GM19438 (cell line): ENCODE measurements around the gene ARHGEF1.

ENCODE experiments used
- ATAC-seq: cut with Tn5 transposase; IDR thresholded peaks from one replicate; pipeline ENCODE4 v1.9.1; 2021; ENCODE audit warnings: low read depth; ENCODE audit not compliant: unreplicated experiment

ARHGEF1 gene, protein sequence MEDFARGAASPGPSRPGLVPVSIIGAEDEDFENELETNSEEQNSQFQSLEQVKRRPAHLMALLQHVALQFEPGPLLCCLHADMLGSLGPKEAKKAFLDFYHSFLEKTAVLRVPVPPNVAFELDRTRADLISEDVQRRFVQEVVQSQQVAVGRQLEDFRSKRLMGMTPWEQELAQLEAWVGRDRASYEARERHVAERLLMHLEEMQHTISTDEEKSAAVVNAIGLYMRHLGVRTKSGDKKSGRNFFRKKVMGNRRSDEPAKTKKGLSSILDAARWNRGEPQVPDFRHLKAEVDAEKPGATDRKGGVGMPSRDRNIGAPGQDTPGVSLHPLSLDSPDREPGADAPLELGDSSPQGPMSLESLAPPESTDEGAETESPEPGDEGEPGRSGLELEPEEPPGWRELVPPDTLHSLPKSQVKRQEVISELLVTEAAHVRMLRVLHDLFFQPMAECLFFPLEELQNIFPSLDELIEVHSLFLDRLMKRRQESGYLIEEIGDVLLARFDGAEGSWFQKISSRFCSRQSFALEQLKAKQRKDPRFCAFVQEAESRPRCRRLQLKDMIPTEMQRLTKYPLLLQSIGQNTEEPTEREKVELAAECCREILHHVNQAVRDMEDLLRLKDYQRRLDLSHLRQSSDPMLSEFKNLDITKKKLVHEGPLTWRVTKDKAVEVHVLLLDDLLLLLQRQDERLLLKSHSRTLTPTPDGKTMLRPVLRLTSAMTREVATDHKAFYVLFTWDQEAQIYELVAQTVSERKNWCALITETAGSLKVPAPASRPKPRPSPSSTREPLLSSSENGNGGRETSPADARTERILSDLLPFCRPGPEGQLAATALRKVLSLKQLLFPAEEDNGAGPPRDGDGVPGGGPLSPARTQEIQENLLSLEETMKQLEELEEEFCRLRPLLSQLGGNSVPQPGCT

DNA sequence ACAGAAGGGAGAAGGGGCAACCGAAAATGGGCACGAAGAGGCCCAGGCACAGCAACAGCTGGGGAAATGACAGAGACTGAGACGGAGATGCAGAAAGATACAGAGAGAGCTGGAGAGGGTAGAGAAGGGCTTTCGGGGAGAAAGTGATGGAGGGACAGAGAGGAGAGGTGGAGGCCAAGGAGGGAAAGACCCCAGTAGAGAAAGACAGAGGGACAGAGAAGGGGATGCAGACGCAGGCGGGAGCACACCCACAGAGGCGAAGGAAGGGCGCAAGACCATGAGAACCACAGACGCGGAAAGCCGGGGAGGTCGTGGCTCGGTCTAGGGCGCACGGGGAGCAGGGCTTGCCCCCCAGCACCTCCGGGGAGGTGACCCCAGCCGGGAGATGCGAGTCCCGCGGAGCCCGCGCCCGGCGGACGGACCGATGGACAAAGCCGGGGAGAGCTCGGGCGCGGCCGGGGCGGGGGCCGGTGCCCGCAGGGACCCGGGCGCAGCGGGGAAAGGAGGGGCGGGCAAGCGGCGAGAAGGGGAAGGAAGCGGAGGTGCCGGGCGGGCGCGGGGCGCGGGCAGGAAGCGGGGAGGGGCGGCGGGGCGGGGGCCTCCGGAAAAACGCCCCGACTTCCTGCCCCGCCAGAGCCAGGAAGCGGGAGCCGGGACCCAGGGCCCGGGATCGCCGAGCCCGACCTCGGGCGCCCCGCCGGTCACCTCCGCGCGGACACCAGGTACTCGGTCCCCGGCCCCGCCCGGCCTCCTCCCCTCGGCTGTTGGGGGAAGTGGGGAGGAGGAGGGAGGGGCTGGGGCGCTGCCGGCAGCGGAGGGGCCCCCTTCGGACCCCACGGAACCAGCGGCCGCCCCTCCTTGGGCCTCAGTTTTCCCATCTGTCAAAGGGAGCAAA lies at the start of gene ARHGEF1:
TSS of gene ARHGEF1 (plus strand) at position 617 of the 895 bp plus-strand sequence. CDS start 4,899 bp downstream, outside the sequence.
- ATAC-seq = no peak

DNA sequence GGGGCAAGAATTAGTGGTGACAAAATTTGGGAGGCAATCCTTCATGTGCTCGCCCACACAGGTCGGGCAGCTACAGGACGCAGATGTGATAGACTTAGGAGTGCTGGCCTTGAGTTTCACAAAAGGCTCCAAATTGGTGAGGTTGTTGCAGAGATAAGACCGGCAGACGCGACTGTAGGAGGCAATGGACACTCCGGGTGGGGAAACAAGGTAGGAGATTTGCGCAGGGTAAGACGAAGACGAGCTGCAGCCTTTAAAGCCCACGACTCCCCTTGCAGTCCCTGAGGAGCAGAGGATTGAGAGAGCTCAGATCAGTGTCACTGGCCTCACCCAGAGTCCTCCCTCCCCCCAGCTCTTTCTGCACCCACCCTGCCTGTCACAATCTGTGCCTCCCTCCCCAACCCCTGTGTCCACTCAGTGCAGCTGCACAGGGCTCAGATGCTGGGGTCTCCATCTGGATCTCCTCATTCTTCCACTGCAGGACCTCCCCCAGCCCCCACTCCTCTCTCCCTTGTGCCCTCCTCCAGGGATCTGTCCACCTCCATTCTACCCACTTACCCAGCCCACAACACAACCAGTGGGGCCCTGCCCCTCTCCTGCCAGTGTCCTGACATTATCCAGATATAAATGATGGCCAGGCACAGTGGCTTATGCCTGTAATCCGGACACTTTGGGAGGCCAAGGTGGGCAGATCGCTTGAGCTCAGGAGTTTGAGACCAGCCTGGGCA lies 44.8 kb upstream of the ARHGEF1 start:
- no peak for ATAC-seq

DNA sequence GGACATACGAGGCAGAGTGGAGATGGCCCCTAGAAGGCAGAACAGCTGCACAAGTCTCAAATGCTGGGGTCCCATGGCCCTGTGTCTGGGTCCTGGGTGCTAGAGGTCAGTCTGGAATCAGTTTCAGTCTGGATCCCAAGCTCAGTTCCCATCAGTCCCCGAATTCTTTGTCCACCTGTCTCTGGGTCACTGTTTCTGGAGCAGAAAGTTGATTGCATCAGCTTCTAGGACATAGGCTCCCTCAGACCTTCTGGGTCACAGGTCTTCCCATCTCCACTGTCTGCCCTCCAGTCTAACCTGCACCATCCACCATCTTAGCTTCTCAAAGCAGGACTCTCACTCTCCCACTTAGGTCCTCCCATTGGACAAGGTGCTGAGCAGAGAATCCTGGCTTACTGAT lies 43.8 kb upstream of the ARHGEF1 start:
- no peak for ATAC-seq

DNA sequence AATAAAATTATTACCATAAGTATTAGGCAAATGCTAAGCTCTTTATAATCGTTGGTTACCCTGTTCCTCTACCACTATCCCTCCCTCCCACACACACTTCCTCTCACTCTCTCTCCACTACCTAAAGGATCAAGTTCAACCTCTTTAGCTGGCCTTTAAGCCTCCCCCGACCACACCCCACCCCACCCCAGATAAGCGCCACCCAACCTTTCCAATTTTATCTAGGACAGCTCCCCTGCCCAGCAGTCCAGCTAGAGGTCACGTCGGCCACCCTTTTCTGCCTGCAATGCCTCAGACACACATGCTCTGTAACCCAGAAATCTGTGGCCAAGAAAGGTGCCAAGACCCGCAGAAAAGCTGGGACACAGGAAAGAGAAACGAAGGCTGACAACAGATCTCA lies 39.6 kb upstream of the ARHGEF1 start:
- no peak for ATAC-seq

DNA sequence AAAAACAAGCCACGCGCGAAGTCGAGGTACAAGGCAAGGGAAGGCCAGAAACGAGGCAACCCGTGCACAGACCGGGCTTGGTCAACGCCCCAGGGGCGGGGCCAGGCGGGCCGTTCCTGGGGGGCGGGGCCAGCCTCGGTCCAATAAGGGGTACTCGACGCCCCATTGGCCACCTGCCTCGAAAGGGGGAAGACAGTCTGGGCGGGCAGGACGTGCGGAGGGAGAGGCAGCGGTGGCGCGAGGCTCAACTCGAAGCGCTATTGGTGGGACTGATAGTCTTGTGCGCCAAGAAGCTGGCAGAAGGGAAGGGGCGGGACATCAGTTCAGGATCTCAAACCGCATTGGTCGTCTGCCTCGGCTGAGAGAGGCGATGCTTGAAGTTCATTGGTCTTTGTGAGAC lies 38.4 kb upstream of the ARHGEF1 start, which contains the start of gene LYPD4:
TSS of gene LYPD4 (minus strand) at position 83 of the 400 bp plus-strand sequence. CDS start 5,398 bp downstream, outside the sequence.
- no peak for ATAC-seq

DNA sequence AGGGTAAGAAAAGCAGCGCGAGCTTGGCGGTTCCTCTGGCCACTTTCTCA lies 38.2 kb upstream of the ARHGEF1 start, which contains the start of gene DMRTC2:
TSS of gene DMRTC2 (plus strand) at position 42 of the 50 bp plus-strand sequence. CDS start 2,387 bp downstream, outside the sequence.
- no peak for ATAC-seq

DNA sequence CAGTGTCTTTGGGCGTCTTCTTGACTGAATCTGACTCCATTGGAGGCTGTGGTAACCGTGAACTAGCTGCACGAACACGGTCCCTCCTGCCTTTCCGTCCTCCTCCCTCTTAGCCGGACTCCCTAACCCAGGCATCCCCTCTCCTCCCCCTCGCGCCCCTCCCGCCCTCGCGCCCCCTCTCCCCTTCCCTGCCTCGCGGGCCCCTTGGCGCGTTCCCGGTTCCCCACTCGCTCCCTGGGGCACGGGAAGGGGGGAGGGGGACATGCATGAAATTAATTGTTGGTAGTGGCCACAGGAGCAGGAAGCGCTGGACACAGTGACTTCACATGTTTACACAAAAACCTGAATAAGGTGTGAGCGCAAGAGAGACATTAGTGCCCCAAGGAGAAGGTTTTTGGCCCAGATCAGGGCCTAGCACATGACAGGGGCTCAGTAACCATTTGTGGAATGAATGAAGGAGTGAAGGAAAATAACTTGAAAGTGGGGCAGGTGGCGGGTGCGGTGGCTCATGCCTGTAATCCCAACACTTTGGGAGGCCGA lies 37.9 kb upstream of the ARHGEF1 start:
- no peak for ATAC-seq

DNA sequence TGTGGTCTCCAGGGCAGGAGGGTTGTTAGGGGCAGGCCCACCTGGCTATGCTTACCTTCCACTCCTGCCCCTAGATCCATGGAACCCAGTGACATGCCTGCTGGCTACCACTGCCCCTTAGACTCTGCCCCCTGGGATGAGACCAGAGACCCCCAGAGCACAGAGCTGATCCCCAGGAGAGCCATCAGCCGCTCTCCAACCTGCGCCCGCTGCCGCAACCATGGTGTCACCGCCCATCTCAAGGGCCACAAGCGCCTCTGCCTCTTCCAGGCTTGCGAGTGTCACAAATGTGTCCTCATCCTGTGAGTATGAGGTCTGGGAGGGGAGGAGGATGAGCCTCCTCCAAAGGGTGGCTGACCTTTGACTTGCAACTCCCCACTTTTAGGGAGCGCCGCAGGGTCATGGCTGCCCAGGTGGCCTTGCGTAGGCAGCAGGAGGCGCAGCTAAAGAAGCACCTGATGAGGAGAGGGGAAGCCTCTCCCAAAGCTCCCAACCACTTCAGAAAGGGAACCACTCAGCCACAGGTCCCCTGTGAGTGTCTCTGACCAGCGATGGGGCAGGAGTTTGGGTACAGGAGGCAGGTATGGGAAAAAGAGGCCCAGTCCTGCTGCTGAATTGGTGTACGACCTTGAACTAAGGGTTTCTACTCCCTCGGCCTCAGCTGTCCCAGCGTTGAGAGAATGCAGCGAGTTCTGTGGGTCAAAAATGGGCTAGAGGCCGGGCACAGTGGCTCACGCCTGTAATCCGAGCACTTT lies 35.5 kb upstream of the ARHGEF1 start:
- no peak for ATAC-seq

DNA sequence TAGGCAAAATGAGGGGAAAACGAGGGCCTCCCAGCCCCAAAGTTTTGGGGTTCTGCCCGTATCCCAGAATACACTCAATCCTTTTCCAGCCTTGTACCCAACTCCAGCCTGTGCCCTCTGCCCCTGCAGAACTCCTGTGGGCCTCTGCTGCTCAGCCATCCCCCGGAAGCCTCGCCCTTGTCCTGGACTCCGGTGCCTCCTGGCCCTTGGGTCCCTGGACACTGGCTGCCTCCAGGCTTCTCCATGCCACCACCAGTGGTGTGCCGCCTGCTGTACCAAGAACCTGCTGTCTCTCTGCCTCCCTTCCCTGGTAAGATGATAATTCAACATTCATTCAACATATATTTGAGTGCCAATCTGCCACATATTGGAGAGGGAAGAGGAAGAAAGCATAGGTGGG lies 34.3 kb upstream of the ARHGEF1 start:
- ATAC-seq = no peak

DNA sequence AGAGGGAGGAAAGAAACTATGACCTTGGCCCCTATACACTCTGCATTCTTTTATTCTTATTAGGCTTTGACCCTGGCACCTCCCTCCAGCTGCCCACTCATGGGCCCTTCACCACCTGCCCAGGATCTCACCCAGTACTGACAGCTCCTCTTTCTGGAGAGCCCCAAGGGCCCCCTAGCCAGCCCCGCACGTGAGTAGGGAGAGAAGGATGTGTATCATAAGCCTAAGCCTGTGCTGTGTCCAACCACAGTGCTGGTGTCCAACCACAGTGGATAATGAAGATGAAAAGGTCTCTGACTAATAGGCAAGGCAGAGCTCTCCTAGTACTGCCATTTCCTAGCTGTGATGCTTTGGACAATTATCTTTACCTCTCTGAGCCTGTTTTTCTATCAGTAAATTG lies 33.9 kb upstream of the ARHGEF1 start:
- no peak for ATAC-seq

DNA sequence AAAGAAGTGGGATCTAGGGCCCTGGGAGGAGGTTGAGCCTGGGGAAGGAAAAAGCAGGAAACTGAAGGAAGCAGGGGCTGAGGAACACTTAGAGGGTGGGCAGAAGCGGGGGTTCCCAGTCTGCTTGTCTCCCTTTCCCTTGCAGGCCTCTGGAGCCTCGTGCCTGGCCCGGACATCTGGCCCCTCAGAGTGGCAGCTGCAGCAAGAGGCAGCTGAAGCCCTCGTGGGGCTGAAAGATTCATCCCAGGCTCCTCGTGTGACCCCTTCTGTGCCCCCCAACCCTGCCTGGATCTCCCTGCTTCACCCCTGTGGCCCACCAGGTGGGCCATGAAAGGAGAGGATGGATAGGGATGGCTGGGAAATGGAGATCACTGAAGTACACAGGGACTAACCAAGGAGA lies 32.6 kb upstream of the ARHGEF1 start:
- ATAC-seq = no peak

DNA sequence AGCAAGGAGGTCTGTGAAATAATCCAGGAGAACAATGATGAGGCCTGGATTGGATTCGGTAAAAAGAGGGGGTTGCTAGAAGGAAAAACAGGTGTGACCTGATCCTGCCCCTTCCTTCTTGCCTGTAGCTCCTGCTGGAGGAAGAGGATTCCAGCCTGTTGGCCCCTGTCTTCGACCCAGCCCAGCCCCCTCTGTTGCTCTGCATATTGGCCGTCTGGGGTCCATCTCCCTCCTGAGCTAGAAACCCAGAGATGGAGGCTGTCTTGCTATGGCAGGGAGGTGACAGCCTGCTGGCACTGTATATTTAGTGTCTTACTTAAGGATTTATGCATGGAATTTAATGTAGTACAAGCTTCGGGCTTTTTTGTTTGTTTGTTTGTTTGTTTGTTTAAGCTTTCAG lies 31.5 kb upstream of the ARHGEF1 start:
- no peak for ATAC-seq

DNA sequence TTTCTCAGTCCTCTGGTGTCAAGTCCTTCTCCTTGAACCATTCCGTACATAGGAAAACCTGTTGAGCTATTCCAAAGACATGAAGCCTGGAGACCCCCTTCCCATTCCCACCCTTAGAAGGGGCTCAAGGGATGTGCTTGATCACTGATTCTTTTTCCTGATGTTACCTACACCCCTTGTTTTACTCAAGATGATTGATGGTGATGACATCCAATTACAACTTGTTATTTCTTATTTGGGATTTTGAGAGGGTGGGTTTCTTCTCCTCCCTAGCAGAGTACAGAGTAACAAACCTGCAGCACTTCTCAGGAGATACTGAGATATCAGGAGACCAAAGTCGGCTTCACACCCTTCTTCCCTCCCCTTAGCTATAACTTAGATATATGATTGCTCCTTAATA lies 29.6 kb upstream of the ARHGEF1 start:
- no peak for ATAC-seq

DNA sequence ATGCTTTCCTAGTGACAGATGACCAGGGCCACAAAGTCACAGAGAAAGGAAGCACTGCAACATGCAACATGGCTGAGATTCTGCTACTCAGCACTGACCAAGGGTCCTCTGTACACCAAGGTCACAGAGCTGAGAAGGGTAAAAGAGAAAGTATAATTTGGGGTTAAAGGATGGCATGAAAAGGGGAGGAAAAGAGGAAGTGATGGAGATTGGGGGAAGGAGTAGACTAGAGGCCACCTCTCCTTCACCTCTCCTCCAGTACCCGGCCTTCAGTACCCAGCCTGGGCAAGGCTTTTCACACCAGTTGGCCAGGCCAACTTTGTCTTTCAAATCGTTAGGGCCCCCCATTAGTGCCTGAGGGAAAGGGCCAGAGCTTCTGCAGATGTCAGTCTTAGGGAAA lies 29.2 kb upstream of the ARHGEF1 start:
- no peak for ATAC-seq

DNA sequence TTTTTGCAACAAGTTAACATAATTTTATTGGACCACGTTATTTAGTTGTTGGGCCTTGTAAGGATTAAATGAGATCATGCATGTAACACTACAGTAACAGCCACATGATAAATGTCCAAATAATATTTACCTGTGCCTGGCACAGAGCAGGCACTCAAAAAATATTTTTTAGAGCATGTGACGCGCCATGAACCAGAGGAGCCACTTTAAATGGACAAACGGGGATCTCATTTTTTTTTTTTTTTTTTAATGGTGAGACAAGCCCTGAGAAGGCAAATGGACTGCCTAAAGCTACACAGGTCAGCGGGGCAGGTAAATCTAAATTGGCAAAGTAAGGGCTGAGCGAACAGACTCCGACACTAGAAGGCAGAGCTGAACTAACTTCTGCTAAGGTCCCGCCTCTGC lies 23.8 kb upstream of the ARHGEF1 start:
- no peak for ATAC-seq

DNA sequence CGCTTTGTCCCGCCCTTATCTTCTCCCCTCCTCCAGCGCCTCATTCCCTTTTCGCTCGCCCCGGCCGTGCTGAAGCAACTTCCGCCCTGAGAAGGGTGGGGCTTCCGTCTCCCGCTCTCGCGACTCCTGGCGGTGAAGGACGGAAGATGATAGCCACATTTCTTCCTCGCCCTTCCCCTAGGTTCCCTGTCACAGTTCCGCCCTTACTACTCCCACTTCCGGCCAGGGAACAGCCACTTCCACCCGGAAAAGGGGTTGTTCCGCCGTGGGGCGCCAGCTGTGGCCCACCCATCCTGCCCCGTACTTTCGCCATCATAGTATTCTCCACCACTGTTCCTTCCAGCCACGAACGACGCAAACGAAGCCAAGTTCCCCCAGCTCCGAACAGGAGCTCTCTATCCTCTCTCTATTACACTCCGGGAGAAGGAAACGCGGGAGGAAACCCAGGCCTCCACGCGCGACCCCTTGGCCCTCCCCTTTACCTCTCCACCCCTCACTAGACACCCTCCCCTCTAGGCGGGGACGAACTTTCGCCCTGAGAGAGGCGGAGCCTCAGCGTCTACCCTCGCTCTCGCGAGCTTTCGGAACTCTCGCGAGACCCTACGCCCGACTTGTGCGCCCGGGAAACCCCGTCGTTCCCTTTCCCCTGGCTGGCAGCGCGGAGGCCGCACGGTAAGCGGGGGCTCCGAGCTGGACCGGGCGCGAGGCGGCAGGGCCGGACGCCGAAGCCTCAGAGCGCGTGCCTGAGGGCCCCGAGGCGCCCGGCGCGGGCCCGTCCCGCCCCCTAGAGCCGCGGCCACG lies 23.2 kb upstream of the ARHGEF1 start, which contains the start of gene RPS19:
TSS of gene RPS19 (plus strand) at position 638 of the 801 bp plus-strand sequence. CDS start 520 bp downstream, outside the sequence.
- ATAC-seq = peak; percentile 84

DNA sequence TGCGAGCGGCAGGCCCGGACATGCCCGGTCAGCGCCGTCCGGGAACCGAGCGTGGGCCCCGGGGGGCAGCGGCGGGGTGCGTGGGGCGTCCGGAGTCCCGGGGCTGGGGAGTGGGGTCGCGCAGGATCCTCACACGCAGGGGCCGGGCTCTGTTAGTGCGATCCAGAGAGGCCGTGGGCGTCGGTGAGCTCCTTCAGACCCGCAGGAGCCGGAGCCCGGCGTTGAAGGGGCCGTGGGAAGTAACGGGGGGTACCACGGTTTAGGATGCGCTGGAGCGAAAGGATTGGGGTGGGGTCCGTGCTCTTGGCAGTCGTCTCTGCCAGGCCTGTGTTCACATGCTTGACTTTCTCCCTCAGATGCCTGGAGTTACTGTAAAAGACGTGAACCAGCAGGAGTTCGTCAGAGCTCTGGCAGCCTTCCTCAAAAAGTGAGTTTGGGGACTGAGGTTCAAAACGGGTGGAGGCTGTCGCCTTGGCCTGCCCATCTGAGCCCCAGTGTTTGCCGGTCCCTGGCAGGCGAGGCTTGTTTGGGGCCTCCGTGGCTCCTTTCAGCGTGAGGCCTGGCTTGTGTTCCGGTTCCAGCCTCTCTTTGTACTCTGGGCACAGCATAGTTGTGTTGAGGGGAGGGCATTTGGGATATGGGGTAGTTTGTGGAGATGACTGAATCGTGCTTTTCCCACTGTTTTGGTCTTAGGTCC lies 22.4 kb upstream of the ARHGEF1 start:
- no peak for ATAC-seq
